T-helper 9 cell (primary cell): Measurements from ENCODE around the gene SHF.
"Not testable (repeated sequence)": the region's sequence is repeated elsewhere in the genome, so short reads cannot be mapped to it uniquely, and the experiment has no call there.

ENCODE experiments used
- DNase-seq: peaks from one replicate; pipeline ENCODE4 v3.0.0-alpha.2; 2020
- total RNA-seq, 2 donors: gene quantifications; one replicate each; lab custom pipeline; 2026; lab: John Stamatoyannopoulos, UW

SHF gene
- total RNA-seq: 2.9 to 5.6 reads per million in 2 donors

GRCh38 chr15:45187894-45188830 lies at the start of gene SHF:
Gene SHF, minus strand, starts transcription at chr15:45187966. Its CDS starts 15 bp downstream, at chr15:45187951.
- peak; percentile 53 for DNase-seq

- DNase-seq: not testable (repeated sequence)
These were observed 49.0 kb upstream of the SHF start for GRCh38 chr15:45236806-45237205.

- DNase-seq: no peak
These were observed 46.9 kb upstream of the SHF start for GRCh38 chr15:45234562-45235235.

- no peak for DNase-seq
These were observed 44.2 kb upstream of the SHF start for GRCh38 chr15:45231864-45232562.

- no peak for DNase-seq
These were observed 43.4 kb upstream of the SHF start for GRCh38 chr15:45231132-45231531.

GRCh38 chr15:45230245-45230965 lies 42.6 kb upstream of the SHF start:
- no peak for DNase-seq

- DNase-seq: no peak
These were observed 41.2 kb upstream of the SHF start for GRCh38 chr15:45228931-45229330.

GRCh38 chr15:45225506-45226273 lies 37.9 kb upstream of the SHF start:
- no peak for DNase-seq

GRCh38 chr15:45224621-45225217 lies 37.0 kb upstream of the SHF start:
- DNase-seq: no peak

- no peak for DNase-seq
These were observed 34.2 kb upstream of the SHF start for GRCh38 chr15:45221967-45222366.

- DNase-seq: no peak
These were observed 33.4 kb upstream of the SHF start for GRCh38 chr15:45221053-45221599.

- DNase-seq: no peak
These were observed 24.7 kb upstream of the SHF start for GRCh38 chr15:45212493-45212892.

- peak; percentile 42 for DNase-seq
These were observed 17.4 kb upstream of the SHF start for GRCh38 chr15:45205192-45205591.

- no peak for DNase-seq
These were observed 15.4 kb upstream of the SHF start for GRCh38 chr15:45203182-45203581.

- no peak for DNase-seq
These were observed 14.1 kb upstream of the SHF start for GRCh38 chr15:45201869-45202268.

- no peak for DNase-seq
These were observed 13.7 kb upstream of the SHF start for GRCh38 chr15:45201557-45201859.

GRCh38 chr15:45200799-45201556 lies 13.2 kb upstream of the SHF start:
- peak; percentile 56 for DNase-seq

- DNase-seq: peak; percentile 94
These were observed 12.4 kb upstream of the SHF start for GRCh38 chr15:45200001-45200798.

- DNase-seq: peak; percentile 12
These were observed 11.5 kb upstream of the SHF start for GRCh38 chr15:45199136-45199810.
